GM12878 (cell line): ENCODE data around the gene DNMT3L. TPM values are rescaled to one million over a fixed set of nuclear protein-coding genes. Genes with fewer than 3 reads are reported as not detected.

ENCODE experiments used
- ATAC-seq: fragments of 200-7000 bp; cut with Tn5 transposase; 3 replicates; pipeline ENCODE4 v1.9.1; 2020; ENCODE audit warnings: mild to moderate bottlenecking, moderate library complexity
- BruUV-seq: library from RNA; stranded (reverse); fragments of 400-500 nt; replicated peaks from 2 replicates; lab custom pipeline; 2021; lab: Mats Ljungman, UMichigan
- CTCF ChIA-PET: fragments of 300-600 bp; sonication (Branson Sonifier 250); formaldehyde crosslinking; extraction: SDS; loops from one replicate; lab custom pipeline; 2021; ENCODE audit warnings: inconsistent platforms; lab: Yijun Ruan, JAX
- POLR2A ChIA-PET: fragments of 350-600 bp; formaldehyde crosslinking; extraction: SDS; loops from one replicate; lab custom pipeline; 2021; ENCODE audit warnings: inconsistent platforms; lab: Charles Lee
- RAD21 ChIA-PET: fragments of 300-600 bp; sonication (Branson Sonifier 250); formaldehyde crosslinking; loops from one replicate; lab custom pipeline; 2023; ENCODE audit warnings: antibody characterized with exemption; ENCODE audit not compliant: unreplicated experiment; lab: Charles Lee
- SMC1A ChIA-PET: fragments of 300-600 bp; sonication (Branson Sonifier 250); formaldehyde crosslinking; loops from one replicate; lab custom pipeline; 2023; ENCODE audit not compliant: unreplicated experiment, uncharacterized antibody; lab: Charles Lee
- DNase-seq: peaks from one replicate; pipeline ENCODE4 v3.0.0-alpha.2; 2011; ENCODE audit warnings: low read depth, low spot score
- FAIRE-seq: peaks from 3 replicates; lab custom pipeline; 2011; peaks lifted over from hg19 to GRCh38; lab: Jason Lieb, UNC
- H2AFZ ChIP-seq: 2 replicates; pipeline ENCODE4 v1.6.0; 2011; ENCODE audit warnings: low read depth, low read length, control low read depth; ENCODE audit not compliant: control insufficient read depth
- H3K27ac ChIP-seq: 2 replicates; pipeline ENCODE4 v1.5.1; 2011; ENCODE audit warnings: control low read depth; ENCODE audit not compliant: control insufficient read depth, insufficient read depth
- H3K27me3 ChIP-seq, 2 experiments: replicated peaks in 1 of 2; 2 replicates each; pipeline versions ENCODE4 v1.6.0 to v1.6.1; 2011; ENCODE audit warnings: low read length in 1 of 2; ENCODE audit not compliant: control insufficient read depth in 2 of 2, insufficient read depth in 2 of 2
- H3K36me3 ChIP-seq, 2 experiments: 2 replicates each; pipeline ENCODE4 v1.5.1; 2011; ENCODE audit warnings: low read length in 1 of 2; ENCODE audit not compliant: control insufficient read depth in 2 of 2, insufficient read depth in 2 of 2
- H3K4me1 ChIP-seq: 2 replicates; pipeline ENCODE4 v1.6.1; 2011; ENCODE audit warnings: mild to moderate bottlenecking, low read length, moderate library complexity, mixed read lengths; ENCODE audit not compliant: control insufficient read depth, insufficient read depth
- H3K4me2 ChIP-seq: 2 replicates; pipeline ENCODE4 v1.6.0; 2011; ENCODE audit warnings: control low read depth; ENCODE audit not compliant: control insufficient read depth, insufficient read depth
- H3K4me3 ChIP-seq: fragments of 200-600 bp; sonication (generic); 2 replicates; pipeline ENCODE4 v1.5.1; 2016
- H3K79me2 ChIP-seq: 2 replicates; pipeline ENCODE4 v1.6.0; 2011; ENCODE audit warnings: low read length; ENCODE audit not compliant: control insufficient read depth, insufficient read depth
- H3K9ac ChIP-seq: 2 replicates; pipeline ENCODE4 v1.8.0; 2011; ENCODE audit warnings: low read length, control low read depth, mixed read lengths; ENCODE audit not compliant: control insufficient read depth, insufficient read depth
- H3K9me3 ChIP-seq: replicated peaks from 3 replicates; pipeline ENCODE4 v1.5.1; 2011; ENCODE audit warnings: mild to moderate bottlenecking, low read length; ENCODE audit not compliant: control insufficient read depth, insufficient read depth
- H4K20me1 ChIP-seq: 2 replicates; pipeline ENCODE4 v1.6.0; 2011; ENCODE audit not compliant: control insufficient read depth, insufficient read depth
- ATF7 ChIP-seq: fragments of 450-650 bp; IDR thresholded peaks from 2 replicates; pipeline ENCODE4 v1.6.1; 2016; ENCODE audit warnings: low read depth, mild to moderate bottlenecking
- CBX3 ChIP-seq: fragments of 200-600 bp; sonication (generic); IDR thresholded peaks from 2 replicates; pipeline ENCODE4 v1.6.1; 2016; ENCODE audit warnings: low read depth, borderline replicate concordance
- CREB1 ChIP-seq: IDR thresholded peaks from 2 replicates; pipeline ENCODE4 v1.6.1; 2012; ENCODE audit warnings: low read depth, mild to moderate bottlenecking, inconsistent platforms
- ETV6 ChIP-seq, 2 experiments: fragments of 450-650 bp in 1 of 2; IDR thresholded peaks in 1 of 2; conservative IDR thresholded peaks in 1 of 2; 2 replicates each; pipeline ENCODE4 v1.6.1; 2014; ENCODE audit warnings: antibody characterized with exemption in 1 of 2, borderline replicate concordance in 1 of 2, low read depth in 1 of 2, mild to moderate bottlenecking in 1 of 2, moderate library complexity in 1 of 2
- FOXM1 ChIP-seq: IDR thresholded peaks from 2 replicates; pipeline ENCODE4 v1.6.1; 2012; ENCODE audit warnings: low read depth, mild to moderate bottlenecking, inconsistent platforms, low read length, moderate library complexity
- HCFC1 ChIP-seq: fragments of 150-350 bp; IDR thresholded peaks from 2 replicates; pipeline ENCODE4 v1.6.1; 2014; ENCODE audit warnings: low read length
- HDAC2 ChIP-seq: fragments of 200-600 bp; sonication (generic); IDR thresholded peaks from 2 replicates; pipeline ENCODE4 v1.6.1; 2017
- IKZF2 ChIP-seq, 2 experiments: fragments of 450-650 bp; IDR thresholded peaks; 2 replicates each; pipeline ENCODE4 v1.6.1; 2017; ENCODE audit warnings: mild to moderate bottlenecking in 2 of 2, moderate library complexity in 2 of 2
- MEF2A ChIP-seq: IDR thresholded peaks from 2 replicates; pipeline ENCODE4 v1.6.1; 2011; ENCODE audit warnings: low read depth, mild to moderate bottlenecking, low read length, moderate library complexity; ENCODE audit not compliant: insufficient read depth
- MTA2 ChIP-seq: fragments of 450-650 bp; IDR thresholded peaks from 2 replicates; pipeline ENCODE4 v1.6.1; 2016; ENCODE audit warnings: low read depth, mild to moderate bottlenecking, moderate library complexity
- NFYB ChIP-seq: IDR thresholded peaks from 2 replicates; pipeline ENCODE4 v1.6.1; 2011; ENCODE audit warnings: low read depth, mild to moderate bottlenecking, low read length, improper control_type of control experiment, moderate library complexity; ENCODE audit not compliant: insufficient read depth
- PML ChIP-seq: IDR thresholded peaks from 2 replicates; pipeline ENCODE4 v1.6.1; 2012; ENCODE audit warnings: low read length, inconsistent platforms
- SUPT20H ChIP-seq: IDR thresholded peaks from 2 replicates; pipeline ENCODE4 v1.6.1; 2011; ENCODE audit warnings: low read depth, mild to moderate bottlenecking, low read length, moderate library complexity, borderline replicate concordance; ENCODE audit not compliant: control insufficient read depth
- ZBED1 ChIP-seq: IDR thresholded peaks from 2 replicates; pipeline ENCODE4 v1.6.1; 2016; ENCODE audit warnings: borderline replicate concordance
- WGBS: methylation state at CpG from one replicate; pipeline ENCODE4 v1.1.6; 2016; ENCODE audit warnings: low lambda C conversion rate; ENCODE audit not compliant: insufficient replicate concordance, insufficient coverage; ENCODE audit errors: missing lambda C conversion rate; 5-methylcytosine and 5-hydroxymethylcytosine counted together
- in situ Hi-C: fragments of 300-500 bp; cut with MboI; formaldehyde crosslinking; loops from 9 replicates; pipeline ENCODE4 v1.14.3; 2018; ENCODE audit warnings: mixed read lengths
- intact Hi-C: fragments of 100-400 bp; cut with micrococcal nuclease; formaldehyde crosslinking; loops from one replicate; pipeline ENCODE4 v1.14.2; 2022; ENCODE audit not compliant: unreplicated experiment
- polyA plus RNA-seq, 11 experiments: library from polyadenylated mRNA; depleted of rRNA in 4 of 11; unstranded in 6 of 11; stranded (reverse) in 5 of 11; fragments of >200 nt; fragmentation: Nextera tagmentation in 4 of 11; fragmentation: Illumina TruSeq in 1 of 11; extraction: Ambion mirVana in 4 of 11; extraction: Trizol in 1 of 11; gene quantifications; 1 replicate in 1 of 11; 2 replicates in 10 of 11; pipeline versions ENCODE4 v1.2.1 to v1.2.3, GENCODE V29; 2011 to 2016; ENCODE audit warnings: inconsistent platforms in 2 of 11, missing spikeins in 2 of 11, low read depth in 1 of 11
- total RNA-seq, 4 experiments: library from RNA; depleted of rRNA in 3 of 4; stranded (reverse); fragments of >200 nt in 3 of 4; fragmentation: Illumina TruSeq in 1 of 4; extraction: Trizol in 1 of 4; gene quantifications; 2 replicates each; pipeline versions ENCODE4 v1.2.1 to v1.2.3, GENCODE V29; 2013 to 2021
- TF ChIP-seq, protein P1 (sequence below), 3 experiments: IDR thresholded peaks in 2 of 3; conservative IDR thresholded peaks in 1 of 3; 2 replicates each; pipeline ENCODE4 v1.5.1; 2011; ENCODE audit warnings: low read depth in 3 of 3, low read length in 3 of 3, mild to moderate bottlenecking in 3 of 3, control low read depth in 2 of 3, moderate library complexity in 2 of 3, inconsistent platforms in 1 of 3, mixed read lengths in 1 of 3; ENCODE audit not compliant: control insufficient read depth in 2 of 3, insufficient read depth in 1 of 3; ENCODE audit errors: extremely low read depth in 1 of 3

DNMT3L gene
- total and polyA plus RNA-seq, 10 of the 15 experiments (the other 5 are each of a cell fraction or from before 2014, with no cell fraction given) = not detected

DNA sequence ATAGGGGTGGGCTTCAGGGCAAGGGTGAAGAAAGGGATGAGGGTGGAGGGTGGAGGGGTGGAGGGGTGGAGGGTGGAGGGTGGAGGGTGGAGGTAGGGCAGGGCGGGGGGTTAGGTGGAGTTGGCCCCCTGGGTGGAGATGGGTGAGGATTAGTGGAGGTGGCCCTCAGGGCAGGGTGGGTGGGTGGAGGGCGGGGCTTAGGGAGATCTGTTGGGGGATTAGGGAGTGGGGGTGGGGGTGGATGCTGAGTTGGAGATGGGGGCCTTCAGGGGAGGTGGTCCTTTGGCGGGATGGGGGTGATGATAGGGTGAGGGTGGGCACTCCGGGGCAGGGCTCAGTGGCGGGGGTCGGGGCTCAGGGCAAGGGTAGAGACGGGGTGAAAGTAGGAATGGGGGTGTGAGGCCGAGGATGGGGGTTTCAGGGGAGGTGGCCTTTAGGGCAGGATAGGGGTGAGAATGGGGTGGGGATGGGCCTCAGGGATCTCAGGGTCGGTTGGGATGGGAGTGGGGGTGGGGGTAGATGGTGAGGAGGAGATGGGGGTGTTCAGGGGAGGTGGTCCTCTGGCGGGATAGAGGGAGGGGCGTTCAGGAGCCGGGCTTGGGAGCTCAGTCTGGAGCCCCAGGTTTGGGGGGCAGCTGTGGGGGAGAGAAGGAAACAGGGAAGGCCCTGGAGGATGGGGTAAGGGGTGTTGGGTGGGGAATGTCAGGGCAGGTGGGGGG is 800 bp upstream of the DNMT3L start:
- ChIA-PET SMC1A (no interaction called here), CTCF (no interaction called here), POLR2A (no interaction called here), RAD21 (no interaction called here)
- Histone ChIP-seq H3K4me2 (no peak overlapping the region), H3K4me1 (no peaks in the 10 kb centered on the region; the same call in 1 of the 2 replicates), H3K4me3 (no peak overlapping the region), H3K36me3 (no peaks in the 10 kb centered on the region), H3K79me2 (no peaks in the 10 kb centered on the region), H2AFZ (no peak overlapping the region), H3K27ac (no peak overlapping the region), H4K20me1 (no peaks in the 10 kb centered on the region), H3K9me3 (no peaks in the 10 kb centered on the region), H3K27me3 (no peaks in the 10 kb centered on the region), H3K9ac (no peak overlapping the region)
- no peak for DNase-seq
- ATAC-seq = no peak
- intact Hi-C loops = no loop called here
- no TSS peak for BruUV-seq
- TF ChIP-seq NFYB (no peak), CBX3 (no peak), PML (no peak)
- in situ Hi-C loops = no loop called here
- WGBS = 24% methylated on average over 6 of the region's 12 CpGs
- no peak for FAIRE-seq

- H3K4me1 ChIP-seq = no peaks in the 10 kb centered on the region; the same call in 1 of the 2 replicates
- no peak overlapping the region for H3K27ac ChIP-seq
- H3K27me3 ChIP-seq = no peaks in the 10 kb centered on the region
- H3K9ac ChIP-seq = no peak overlapping the region
- BruUV-seq = no TSS peak
- WGBS = 16% methylated on average over 19 of the region's 19 CpGs
- SMC1A ChIA-PET = interaction anchor here (1.2 kb wide), 1 partner anchor 35 kb away, joined by 3 read pairs; no protein-coding TSS in a partner anchor
- H4K20me1 ChIP-seq = no peaks in the 10 kb centered on the region
- in situ Hi-C loops = no loop called here
- no peak for FAIRE-seq
- POLR2A ChIA-PET = no interaction called here
- H2AFZ ChIP-seq = no peak overlapping the region
- no peak overlapping the region for H3K4me3 ChIP-seq
- no peaks in the 10 kb centered on the region for H3K36me3 ChIP-seq
- H3K9me3 ChIP-seq = no peaks in the 10 kb centered on the region
- no peak overlapping the region for H3K4me2 ChIP-seq
- intact Hi-C loops = no loop called here
- H3K79me2 ChIP-seq = no peaks in the 10 kb centered on the region
- CTCF ChIA-PET = interaction anchor here (2.7 kb wide), 1 partner anchor 7 kb away, joined by 9 read pairs; no protein-coding TSS in a partner anchor
- ATAC-seq = no peak
- DNase-seq = no peak
- RAD21 ChIA-PET = no interaction called here
- TF ChIP-seq SUPT20H (no peak), HDAC2 (no peak), FOXM1 (no peak), ATF7 (no peak), IKZF2 (IDR thresholded peaks at IDR 0.05) (no peak), CREB1 (no peak), MTA2 (no peak), ZBED1 (no peak), MEF2A (no peak), HCFC1 (no peak), ETV6 (conservative IDR thresholded peaks at IDR 0.05 in 1 of 2, IDR thresholded peaks at IDR 0.05 in 1 of 2; ENCODE audit: borderline replicate concordance in 1 of 2, low read depth in 1 of 2) (no peak)
- TF ChIP-seq, protein P1, sequence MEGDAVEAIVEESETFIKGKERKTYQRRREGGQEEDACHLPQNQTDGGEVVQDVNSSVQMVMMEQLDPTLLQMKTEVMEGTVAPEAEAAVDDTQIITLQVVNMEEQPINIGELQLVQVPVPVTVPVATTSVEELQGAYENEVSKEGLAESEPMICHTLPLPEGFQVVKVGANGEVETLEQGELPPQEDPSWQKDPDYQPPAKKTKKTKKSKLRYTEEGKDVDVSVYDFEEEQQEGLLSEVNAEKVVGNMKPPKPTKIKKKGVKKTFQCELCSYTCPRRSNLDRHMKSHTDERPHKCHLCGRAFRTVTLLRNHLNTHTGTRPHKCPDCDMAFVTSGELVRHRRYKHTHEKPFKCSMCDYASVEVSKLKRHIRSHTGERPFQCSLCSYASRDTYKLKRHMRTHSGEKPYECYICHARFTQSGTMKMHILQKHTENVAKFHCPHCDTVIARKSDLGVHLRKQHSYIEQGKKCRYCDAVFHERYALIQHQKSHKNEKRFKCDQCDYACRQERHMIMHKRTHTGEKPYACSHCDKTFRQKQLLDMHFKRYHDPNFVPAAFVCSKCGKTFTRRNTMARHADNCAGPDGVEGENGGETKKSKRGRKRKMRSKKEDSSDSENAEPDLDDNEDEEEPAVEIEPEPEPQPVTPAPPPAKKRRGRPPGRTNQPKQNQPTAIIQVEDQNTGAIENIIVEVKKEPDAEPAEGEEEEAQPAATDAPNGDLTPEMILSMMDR (IDR thresholded peaks at IDR 0.05 in 2 of 3, conservative IDR thresholded peaks at IDR 0.05 in 1 of 3; ENCODE audit: control insufficient read depth in 2 of 3, extremely low read depth in 1 of 3, insufficient read depth in 1 of 3, low read depth in 3 of 3, low read length in 3 of 3) = no peak
Observed at GRCh38 chr21:44260791-44261631, 686 bp downstream of the DNMT3L start.
